ENCODE measurements around the gene TRIM41. TPM values are rescaled to one million over a fixed set of nuclear protein-coding genes. Genes with fewer than 3 reads are reported as not detected.

TRIM41 gene
- total and polyA plus RNA-seq, 9 of the 15 experiments (the other 6 are each of a cell fraction or from before 2014, with no cell fraction given): 1.8 to 47.6 (median 20.9) TPM

DNA sequence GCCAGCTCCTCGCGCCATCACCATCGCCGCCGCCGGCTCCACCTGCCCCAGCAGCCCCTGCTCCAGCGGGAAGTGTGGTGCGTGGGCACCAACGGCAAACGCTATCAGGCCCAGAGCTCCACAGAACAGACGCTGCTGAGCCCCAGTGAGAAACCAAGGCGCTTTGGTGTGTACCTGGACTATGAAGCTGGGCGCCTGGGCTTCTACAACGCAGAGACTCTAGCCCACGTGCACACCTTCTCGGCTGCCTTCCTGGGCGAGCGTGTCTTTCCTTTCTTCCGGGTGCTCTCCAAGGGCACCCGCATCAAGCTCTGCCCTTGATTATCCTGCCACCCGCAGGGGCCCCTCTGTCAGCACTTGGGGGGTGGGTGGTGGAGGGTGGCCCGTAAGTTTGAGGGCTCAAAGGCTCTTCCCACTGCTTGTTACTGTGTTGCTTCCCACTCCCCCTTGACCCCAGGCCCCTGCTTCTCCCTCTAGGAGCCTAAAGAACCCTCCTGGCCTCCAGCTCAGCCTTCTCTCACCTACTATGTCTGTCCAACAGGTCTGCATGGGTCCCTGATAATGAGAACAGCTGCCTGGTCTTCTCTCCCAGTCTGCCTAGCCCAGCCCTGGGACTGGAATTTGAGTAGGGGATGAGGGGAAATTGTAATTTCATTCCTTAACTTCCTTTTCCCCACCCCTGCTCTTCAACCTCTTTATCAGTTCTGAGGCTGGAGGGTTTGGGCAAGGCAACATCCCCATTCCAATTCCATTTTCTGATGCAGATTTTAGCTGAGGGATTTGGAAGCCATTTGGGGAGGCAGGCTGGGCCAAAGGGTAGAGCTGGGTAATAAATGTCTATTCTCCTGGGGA is 11.6 kb downstream of the TRIM41 start (continued):
- TF ChIP-seq, protein P1, sequence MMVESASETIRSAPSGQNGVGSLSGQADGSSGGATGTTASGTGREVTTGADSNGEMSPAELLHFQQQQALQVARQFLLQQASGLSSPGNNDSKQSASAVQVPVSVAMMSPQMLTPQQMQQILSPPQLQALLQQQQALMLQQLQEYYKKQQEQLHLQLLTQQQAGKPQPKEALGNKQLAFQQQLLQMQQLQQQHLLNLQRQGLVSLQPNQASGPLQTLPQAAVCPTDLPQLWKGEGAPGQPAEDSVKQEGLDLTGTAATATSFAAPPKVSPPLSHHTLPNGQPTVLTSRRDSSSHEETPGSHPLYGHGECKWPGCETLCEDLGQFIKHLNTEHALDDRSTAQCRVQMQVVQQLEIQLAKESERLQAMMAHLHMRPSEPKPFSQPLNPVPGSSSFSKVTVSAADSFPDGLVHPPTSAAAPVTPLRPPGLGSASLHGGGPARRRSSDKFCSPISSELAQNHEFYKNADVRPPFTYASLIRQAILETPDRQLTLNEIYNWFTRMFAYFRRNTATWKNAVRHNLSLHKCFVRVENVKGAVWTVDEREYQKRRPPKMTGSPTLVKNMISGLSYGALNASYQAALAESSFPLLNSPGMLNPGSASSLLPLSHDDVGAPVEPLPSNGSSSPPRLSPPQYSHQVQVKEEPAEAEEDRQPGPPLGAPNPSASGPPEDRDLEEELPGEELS (CRISPR knock-in tag; IDR thresholded peaks at IDR 0.05; ENCODE audit: borderline replicate concordance): no peak
- TF ChIP-seq COPS2 (conservative IDR thresholded peaks at IDR 0.05): no peak
- TF ChIP-seq PYGO2 (tag; IDR thresholded peaks at IDR 0.05): no peak
- TF ChIP-seq, protein P2, sequence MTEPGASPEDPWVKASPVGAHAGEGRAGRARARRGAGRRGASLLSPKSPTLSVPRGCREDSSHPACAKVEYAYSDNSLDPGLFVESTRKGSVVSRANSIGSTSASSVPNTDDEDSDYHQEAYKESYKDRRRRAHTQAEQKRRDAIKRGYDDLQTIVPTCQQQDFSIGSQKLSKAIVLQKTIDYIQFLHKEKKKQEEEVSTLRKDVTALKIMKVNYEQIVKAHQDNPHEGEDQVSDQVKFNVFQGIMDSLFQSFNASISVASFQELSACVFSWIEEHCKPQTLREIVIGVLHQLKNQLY (CRISPR knock-in tag; conservative IDR thresholded peaks at IDR 0.05): no peak
- peak; percentile 63 for TF ChIP-seq FIP1L1 (IDR thresholded peaks at IDR 0.05; ENCODE audit: low read depth, low read length, poor library complexity, severe bottlenecking)
- TF ChIP-seq MYNN (IDR thresholded peaks at IDR 0.05): peak; percentile 78
- TF ChIP-seq MYNN (CRISPR knock-in tag; IDR thresholded peaks at IDR 0.05): no peak
- no peak for TF ChIP-seq NFIX (CRISPR knock-in tag; IDR thresholded peaks at IDR 0.05; ENCODE audit: low read depth)
- TF ChIP-seq CBFA2T2 (conservative IDR thresholded peaks at IDR 0.05): no peak
- no peak for TF ChIP-seq NFRKB (IDR thresholded peaks at IDR 0.05; ENCODE audit: low read depth)
- TF ChIP-seq, protein P3, sequence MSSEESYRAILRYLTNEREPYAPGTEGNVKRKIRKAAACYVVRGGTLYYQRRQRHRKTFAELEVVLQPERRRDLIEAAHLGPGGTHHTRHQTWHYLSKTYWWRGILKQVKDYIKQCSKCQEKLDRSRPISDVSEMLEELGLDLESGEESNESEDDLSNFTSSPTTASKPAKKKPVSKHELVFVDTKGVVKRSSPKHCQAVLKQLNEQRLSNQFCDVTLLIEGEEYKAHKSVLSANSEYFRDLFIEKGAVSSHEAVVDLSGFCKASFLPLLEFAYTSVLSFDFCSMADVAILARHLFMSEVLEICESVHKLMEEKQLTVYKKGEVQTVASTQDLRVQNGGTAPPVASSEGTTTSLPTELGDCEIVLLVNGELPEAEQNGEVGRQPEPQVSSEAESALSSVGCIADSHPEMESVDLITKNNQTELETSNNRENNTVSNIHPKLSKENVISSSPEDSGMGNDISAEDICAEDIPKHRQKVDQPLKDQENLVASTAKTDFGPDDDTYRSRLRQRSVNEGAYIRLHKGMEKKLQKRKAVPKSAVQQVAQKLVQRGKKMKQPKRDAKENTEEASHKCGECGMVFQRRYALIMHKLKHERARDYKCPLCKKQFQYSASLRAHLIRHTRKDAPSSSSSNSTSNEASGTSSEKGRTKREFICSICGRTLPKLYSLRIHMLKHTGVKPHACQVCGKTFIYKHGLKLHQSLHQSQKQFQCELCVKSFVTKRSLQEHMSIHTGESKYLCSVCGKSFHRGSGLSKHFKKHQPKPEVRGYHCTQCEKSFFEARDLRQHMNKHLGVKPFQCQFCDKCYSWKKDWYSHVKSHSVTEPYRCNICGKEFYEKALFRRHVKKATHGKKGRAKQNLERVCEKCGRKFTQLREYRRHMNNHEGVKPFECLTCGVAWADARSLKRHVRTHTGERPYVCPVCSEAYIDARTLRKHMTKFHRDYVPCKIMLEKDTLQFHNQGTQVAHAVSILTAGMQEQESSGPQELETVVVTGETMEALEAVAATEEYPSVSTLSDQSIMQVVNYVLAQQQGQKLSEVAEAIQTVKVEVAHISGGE (CRISPR knock-in tag; IDR thresholded peaks at IDR 0.05): no peak
- TF ChIP-seq RBM22 (IDR thresholded peaks at IDR 0.05; ENCODE audit: low read depth, low read length, poor library complexity, severe bottlenecking): peak; percentile 96
- no peak for TF ChIP-seq ATF1 (CRISPR knock-in tag; IDR thresholded peaks at IDR 0.05)
- TF ChIP-seq ATF1 (tag; IDR thresholded peaks at IDR 0.05): no peak
- no peak for TF ChIP-seq POLR3G (IDR thresholded peaks at IDR 0.05; ENCODE audit: extremely low read depth, insufficient read length, insufficient replicate concordance)
- TF ChIP-seq, protein P4, sequence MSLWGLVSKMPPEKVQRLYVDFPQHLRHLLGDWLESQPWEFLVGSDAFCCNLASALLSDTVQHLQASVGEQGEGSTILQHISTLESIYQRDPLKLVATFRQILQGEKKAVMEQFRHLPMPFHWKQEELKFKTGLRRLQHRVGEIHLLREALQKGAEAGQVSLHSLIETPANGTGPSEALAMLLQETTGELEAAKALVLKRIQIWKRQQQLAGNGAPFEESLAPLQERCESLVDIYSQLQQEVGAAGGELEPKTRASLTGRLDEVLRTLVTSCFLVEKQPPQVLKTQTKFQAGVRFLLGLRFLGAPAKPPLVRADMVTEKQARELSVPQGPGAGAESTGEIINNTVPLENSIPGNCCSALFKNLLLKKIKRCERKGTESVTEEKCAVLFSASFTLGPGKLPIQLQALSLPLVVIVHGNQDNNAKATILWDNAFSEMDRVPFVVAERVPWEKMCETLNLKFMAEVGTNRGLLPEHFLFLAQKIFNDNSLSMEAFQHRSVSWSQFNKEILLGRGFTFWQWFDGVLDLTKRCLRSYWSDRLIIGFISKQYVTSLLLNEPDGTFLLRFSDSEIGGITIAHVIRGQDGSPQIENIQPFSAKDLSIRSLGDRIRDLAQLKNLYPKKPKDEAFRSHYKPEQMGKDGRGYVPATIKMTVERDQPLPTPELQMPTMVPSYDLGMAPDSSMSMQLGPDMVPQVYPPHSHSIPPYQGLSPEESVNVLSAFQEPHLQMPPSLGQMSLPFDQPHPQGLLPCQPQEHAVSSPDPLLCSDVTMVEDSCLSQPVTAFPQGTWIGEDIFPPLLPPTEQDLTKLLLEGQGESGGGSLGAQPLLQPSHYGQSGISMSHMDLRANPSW (CRISPR knock-in tag; IDR thresholded peaks at IDR 0.05): no peak

Data from K562 (cell line).